ENCODE data around the gene KDM8. TPM values are rescaled to one million over a fixed set of nuclear protein-coding genes. Genes with fewer than 3 reads are reported as not detected.

KDM8 gene
- total RNA-seq, 3 donors from 2014 or later (not counting 1 experiment from before 2014, with no cell fraction given): 11.4 to 17.9 (median 17.8) TPM

DNA sequence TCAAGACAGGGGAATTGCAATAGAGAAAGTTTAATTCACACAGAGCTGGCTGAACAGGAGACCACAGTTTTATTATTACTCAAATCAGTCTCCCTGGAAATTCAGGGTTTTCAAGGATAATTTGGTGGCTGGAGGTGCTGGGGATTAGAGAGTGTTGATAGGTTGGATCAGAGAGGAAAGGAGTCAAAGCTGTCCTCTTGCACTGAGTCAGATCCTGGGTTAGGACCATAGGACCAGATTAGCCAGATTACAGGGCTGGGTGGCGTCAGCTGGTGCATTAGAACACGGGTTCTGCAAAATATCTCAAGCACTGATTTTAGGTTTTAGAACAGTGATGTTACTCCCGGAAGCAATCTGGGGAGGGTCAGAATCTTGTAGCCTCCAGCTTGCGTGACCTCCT lies 67.0 kb downstream of the KDM8 start:
- peaks cover 30 to 42% of the 10 kb centered on the region in 2 donors for H3K4me1 Mint-ChIP-seq
- Histone ChIP-seq H3K4me3 (ENCODE audit: low read length) (no peak overlapping the region), H3K9me3 (ENCODE audit: control insufficient read depth, insufficient read depth, low read length) (no peaks in the 10 kb centered on the region), H3K27ac (ENCODE audit: low read length) (no peak overlapping the region), H3K36me3 (ENCODE audit: control insufficient read depth, insufficient read depth, low read length) (no peaks in the 10 kb centered on the region), H3K27me3 (ENCODE audit: control insufficient read depth, insufficient read depth, low read length) (no peaks in the 10 kb centered on the region), H3K4me1 (ENCODE audit: control insufficient read depth, insufficient read depth, low read length) (peaks cover 32% of the 10 kb centered on the region)
- peak overlapping the region; percentile 31 for H3K4me3 Mint-ChIP-seq
- ATAC-seq (no peak), DNase-seq (no peak)
- WGBS (ENCODE audit: insufficient coverage): 88% methylated on average over 4 of the region's 4 CpGs
- no peaks in the 10 kb centered on the region for H3K36me3 Mint-ChIP-seq
- peak overlapping the region in 1 of 2 donors; percentile 96 for H3K27ac Mint-ChIP-seq
- intact Hi-C loops (cut with micrococcal nuclease): no loop called here
- TF ChIP-seq, protein P1, sequence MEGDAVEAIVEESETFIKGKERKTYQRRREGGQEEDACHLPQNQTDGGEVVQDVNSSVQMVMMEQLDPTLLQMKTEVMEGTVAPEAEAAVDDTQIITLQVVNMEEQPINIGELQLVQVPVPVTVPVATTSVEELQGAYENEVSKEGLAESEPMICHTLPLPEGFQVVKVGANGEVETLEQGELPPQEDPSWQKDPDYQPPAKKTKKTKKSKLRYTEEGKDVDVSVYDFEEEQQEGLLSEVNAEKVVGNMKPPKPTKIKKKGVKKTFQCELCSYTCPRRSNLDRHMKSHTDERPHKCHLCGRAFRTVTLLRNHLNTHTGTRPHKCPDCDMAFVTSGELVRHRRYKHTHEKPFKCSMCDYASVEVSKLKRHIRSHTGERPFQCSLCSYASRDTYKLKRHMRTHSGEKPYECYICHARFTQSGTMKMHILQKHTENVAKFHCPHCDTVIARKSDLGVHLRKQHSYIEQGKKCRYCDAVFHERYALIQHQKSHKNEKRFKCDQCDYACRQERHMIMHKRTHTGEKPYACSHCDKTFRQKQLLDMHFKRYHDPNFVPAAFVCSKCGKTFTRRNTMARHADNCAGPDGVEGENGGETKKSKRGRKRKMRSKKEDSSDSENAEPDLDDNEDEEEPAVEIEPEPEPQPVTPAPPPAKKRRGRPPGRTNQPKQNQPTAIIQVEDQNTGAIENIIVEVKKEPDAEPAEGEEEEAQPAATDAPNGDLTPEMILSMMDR (IDR thresholded peaks at IDR 0.05): no peak
- no peaks in the 10 kb centered on the region for H3K27me3 Mint-ChIP-seq (ENCODE audit: low read depth in 2 of 2)
- H3K9me3 Mint-ChIP-seq: no peaks in the 10 kb centered on the region

Other genes with a start within 250 kb of the KDM8 start
- not detected for gene C16orf82, start 136.6 kb upstream of the KDM8 start, total RNA-seq
- gene NSMCE1, start 65.2 kb downstream of the KDM8 start, total RNA-seq: 10 to 100 TPM; 29.4 to 42.7 (median 37.7) TPM
- gene IL4R, start 110.4 kb downstream of the KDM8 start, total RNA-seq: 10 to 100 TPM; 70.2 to 87.2 (median 86.0) TPM
- gene IL21R, start 198.6 kb downstream of the KDM8 start, total RNA-seq: 10 to 100 TPM; 24.3 to 45.7 (median 26.5) TPM